GM12875 (cell line): ENCODE measurements around the gene SCG5.

Experiments
- H3K4me3 ChIP-seq: one replicate; pipeline ENCODE4 v1.5.1; 2011; ENCODE audit warnings: low read depth, low read length, control low read depth
- TF ChIP-seq, protein P1 (sequence below): IDR thresholded peaks from 2 replicates; pipeline ENCODE4 v1.5.1; 2011; ENCODE audit warnings: low read depth, mild to moderate bottlenecking, control low read depth, inconsistent platforms, low read length, moderate library complexity, borderline replicate concordance; ENCODE audit not compliant: insufficient read depth

SCG5 gene

GRCh38 chr15:32706704-32707103 lies 65.2 kb downstream of the SCG5 start:
- no peak overlapping the region for H3K4me3 ChIP-seq
- TF ChIP-seq, protein P1, sequence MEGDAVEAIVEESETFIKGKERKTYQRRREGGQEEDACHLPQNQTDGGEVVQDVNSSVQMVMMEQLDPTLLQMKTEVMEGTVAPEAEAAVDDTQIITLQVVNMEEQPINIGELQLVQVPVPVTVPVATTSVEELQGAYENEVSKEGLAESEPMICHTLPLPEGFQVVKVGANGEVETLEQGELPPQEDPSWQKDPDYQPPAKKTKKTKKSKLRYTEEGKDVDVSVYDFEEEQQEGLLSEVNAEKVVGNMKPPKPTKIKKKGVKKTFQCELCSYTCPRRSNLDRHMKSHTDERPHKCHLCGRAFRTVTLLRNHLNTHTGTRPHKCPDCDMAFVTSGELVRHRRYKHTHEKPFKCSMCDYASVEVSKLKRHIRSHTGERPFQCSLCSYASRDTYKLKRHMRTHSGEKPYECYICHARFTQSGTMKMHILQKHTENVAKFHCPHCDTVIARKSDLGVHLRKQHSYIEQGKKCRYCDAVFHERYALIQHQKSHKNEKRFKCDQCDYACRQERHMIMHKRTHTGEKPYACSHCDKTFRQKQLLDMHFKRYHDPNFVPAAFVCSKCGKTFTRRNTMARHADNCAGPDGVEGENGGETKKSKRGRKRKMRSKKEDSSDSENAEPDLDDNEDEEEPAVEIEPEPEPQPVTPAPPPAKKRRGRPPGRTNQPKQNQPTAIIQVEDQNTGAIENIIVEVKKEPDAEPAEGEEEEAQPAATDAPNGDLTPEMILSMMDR, result no peak

GRCh38 chr15:32707436-32707835 lies 65.9 kb downstream of the SCG5 start:
- H3K4me3 ChIP-seq, result no peak overlapping the region
- TF ChIP-seq, protein P1, result no peak

GRCh38 chr15:32709295-32710033 lies 68.0 kb downstream of the SCG5 start:
- TF ChIP-seq, protein P1, result no peak
- H3K4me3 ChIP-seq, result no peak overlapping the region

DNA sequence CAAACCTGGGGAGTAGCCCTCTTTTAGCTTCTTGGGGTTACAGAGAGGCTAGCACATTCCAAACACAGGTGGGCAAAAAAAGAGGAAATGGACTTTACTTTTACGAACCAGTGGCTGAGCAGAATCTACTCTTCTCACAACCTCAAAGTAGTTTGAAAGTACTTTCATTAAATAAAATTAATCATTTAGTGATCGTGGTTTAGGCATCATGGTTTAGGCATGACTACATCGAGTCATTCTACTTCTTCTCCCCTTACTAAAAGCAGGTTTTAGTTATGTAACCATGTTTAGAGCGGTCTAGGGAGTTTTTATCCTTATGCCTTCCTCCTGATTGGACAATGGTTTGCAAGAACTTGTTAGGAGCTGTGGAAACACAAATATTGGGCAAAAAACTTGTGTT lies 73.8 kb downstream of the SCG5 start:
- H3K4me3 ChIP-seq, result no peak overlapping the region
- TF ChIP-seq, protein P1, result no peak

GRCh38 chr15:32716216-32716914 lies 74.9 kb downstream of the SCG5 start:
- TF ChIP-seq, protein P1, result no peak
- no peak overlapping the region for H3K4me3 ChIP-seq

DNA sequence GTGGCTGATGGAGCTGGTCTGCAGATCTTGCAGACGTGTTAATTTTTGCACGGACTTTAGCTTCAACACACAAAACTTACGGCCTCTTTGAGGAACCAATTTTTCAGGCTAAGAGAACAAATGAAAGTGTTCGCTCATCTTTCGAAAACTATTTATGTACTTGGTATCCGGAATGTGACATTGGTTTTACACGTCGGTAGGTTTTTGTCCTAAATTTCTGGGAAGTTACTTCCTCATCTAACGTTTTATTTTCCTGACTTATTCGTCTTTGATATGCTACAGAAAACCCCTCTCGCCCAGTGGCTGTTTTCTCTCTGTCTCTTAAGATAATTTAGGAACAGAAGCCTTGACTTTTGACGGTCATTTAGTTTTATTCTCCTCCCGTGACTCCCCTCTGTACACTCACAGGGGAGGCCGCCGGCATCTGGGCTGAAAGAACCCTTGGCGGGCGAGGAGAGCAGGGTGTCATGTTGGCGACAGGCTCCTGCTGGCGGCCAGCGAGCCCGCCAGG lies 75.5 kb downstream of the SCG5 start:
- TF ChIP-seq, protein P1, result no peak
- H3K4me3 ChIP-seq, result no peak overlapping the region
